SK-N-SH (cell line): ENCODE data around the gene DTNBP1. TPM values are rescaled to one million over a fixed set of nuclear protein-coding genes. Genes with fewer than 3 reads are reported as not detected.

Source experiments
- CTCF ChIA-PET: fragments of 300-600, 350-600 bp; formaldehyde crosslinking; extraction: SDS; loops from one replicate; lab custom pipeline; 2021; lab: Yijun Ruan, JAX
- POLR2A ChIA-PET: fragments of 350-600 bp; sonication (Branson Sonifier 250); formaldehyde crosslinking; extraction: SDS; loops from one replicate; lab custom pipeline; 2020; ENCODE audit warnings: antibody characterized with exemption, inconsistent platforms; lab: Yijun Ruan, JAX
- DNase-seq: peaks from one replicate; pipeline ENCODE4 v3.0.0; 2012
- H2AFZ ChIP-seq: fragments of 200-600 bp; sonication (generic); 2 replicates; pipeline ENCODE4 v1.8.1; 2016; ENCODE audit warnings: antibody characterized with exemption, mild to moderate bottlenecking, low read depth
- H3F3A ChIP-seq: fragments of 200-600 bp; sonication (generic); replicated peaks from 2 replicates; pipeline ENCODE3; 2016; ENCODE audit warnings: antibody characterized with exemption, mild to moderate bottlenecking; ENCODE audit not compliant: insufficient read depth
- H3K27ac ChIP-seq, 2 experiments: fragments of 200-500 bp in 1 of 2; fragments of 200-600 bp in 1 of 2; sonication (Bioruptor generic) in 1 of 2; sonication (generic), shearing (Covaris generic) in 1 of 2; 2 replicates each; pipeline versions ENCODE4 v1.5.1 to v1.6.1; 2014 to 2016; ENCODE audit warnings: low read depth in 2 of 2, inconsistent platforms in 1 of 2, low read length in 1 of 2, mild to moderate bottlenecking in 1 of 2, mixed read lengths in 1 of 2
- H3K27me3 ChIP-seq: fragments of 200-600 bp; sonication (generic), shearing (Covaris generic); 2 replicates; pipeline ENCODE4 v1.6.1; 2016; ENCODE audit warnings: mixed run types; ENCODE audit not compliant: insufficient read depth
- H3K36me3 ChIP-seq, 2 experiments: fragments of 200-500 bp in 1 of 2; fragments of 200-600 bp in 1 of 2; sonication (Bioruptor generic) in 1 of 2; sonication (generic) in 1 of 2; replicated peaks in 1 of 2; 2 replicates each; pipeline versions ENCODE3 to v1.5.1; 2014 to 2016; ENCODE audit warnings: low read length in 1 of 2, mild to moderate bottlenecking in 1 of 2; ENCODE audit not compliant: insufficient read depth in 2 of 2, control insufficient read depth in 1 of 2
- H3K4me1 ChIP-seq, 2 experiments: fragments of 200-500 bp in 1 of 2; fragments of 200-600 bp in 1 of 2; sonication (Bioruptor generic) in 1 of 2; sonication (generic), shearing (Covaris generic) in 1 of 2; 2 replicates each; pipeline versions ENCODE4 v1.5.1 to v1.6.1; 2014 to 2016; ENCODE audit warnings: low read depth in 1 of 2, low read length in 1 of 2, mixed run types in 1 of 2; ENCODE audit not compliant: insufficient read depth in 2 of 2, control insufficient read depth in 1 of 2
- H3K4me2 ChIP-seq: fragments of 200-600 bp; sonication (generic), shearing (Covaris generic); 2 replicates; pipeline ENCODE4 v1.6.1; 2017; ENCODE audit warnings: mixed run types
- H3K4me3 ChIP-seq, 2 experiments: fragments of 200-500 bp in 1 of 2; fragments of 200-600 bp in 1 of 2; sonication (Bioruptor generic) in 1 of 2; sonication (generic), shearing (Covaris generic) in 1 of 2; 2 replicates each; pipeline versions ENCODE4 v1.5.1 to v1.8.1; 2014 to 2016; ENCODE audit warnings: low read depth in 2 of 2, inconsistent platforms in 1 of 2, low read length in 1 of 2, mild to moderate bottlenecking in 1 of 2, mixed read lengths in 1 of 2, moderate library complexity in 1 of 2
- H3K79me2 ChIP-seq: fragments of 200-600 bp; sonication (generic); 2 replicates; pipeline ENCODE4 v1.8.1; 2017; ENCODE audit warnings: mild to moderate bottlenecking; ENCODE audit not compliant: insufficient read depth
- H3K9ac ChIP-seq: fragments of 200-600 bp; sonication (generic); 2 replicates; pipeline ENCODE4 v1.6.1; 2017; ENCODE audit warnings: mixed run types
- H3K9me2 ChIP-seq: fragments of 200-600 bp; sonication (generic); 2 replicates; pipeline ENCODE4 v1.6.1; 2017; ENCODE audit warnings: mixed run types
- H3K9me3 ChIP-seq: fragments of 200-600 bp; sonication (generic); 2 replicates; pipeline ENCODE4 v1.6.1; 2017; ENCODE audit warnings: mixed run types, mild to moderate bottlenecking, moderate library complexity
- H4K20me1 ChIP-seq: fragments of 200-600 bp; sonication (generic); 2 replicates; pipeline ENCODE4 v1.6.1; 2017; ENCODE audit warnings: mild to moderate bottlenecking, mixed run types; ENCODE audit not compliant: insufficient read depth
- CHD2 ChIP-seq: fragments of 150-350 bp; IDR thresholded peaks from 2 replicates; pipeline ENCODE4 v1.6.1; 2018; ENCODE audit warnings: low read length; ENCODE audit not compliant: partially characterized antibody
- EZH2phosphoT487 ChIP-seq: fragments of 200-600 bp; sonication (generic); IDR thresholded peaks from 2 replicates; pipeline ENCODE4 v1.6.1; 2017; ENCODE audit warnings: low read depth, mixed run types, mild to moderate bottlenecking, antibody characterized with exemption, moderate library complexity, borderline replicate concordance
- FOSL2 ChIP-seq: IDR thresholded peaks from 2 replicates; pipeline ENCODE4 v1.4.0; 2012; ENCODE audit warnings: low read depth, mild to moderate bottlenecking, moderate library complexity, borderline replicate concordance
- FOXJ3 ChIP-seq: sonication (generic); formaldehyde crosslinking; IDR thresholded peaks from 2 replicates; pipeline ENCODE4 v1.5.1; 2020; ENCODE audit warnings: mild to moderate bottlenecking, missing genetic modification reagents
- MAX ChIP-seq: IDR thresholded peaks from 2 replicates; pipeline ENCODE4 v1.4.0; 2012; ENCODE audit warnings: low read depth
- NRF1 ChIP-seq: IDR thresholded peaks from 2 replicates; pipeline ENCODE4 v1.6.1; 2012; ENCODE audit warnings: low read depth, mild to moderate bottlenecking, low read length
- REST ChIP-seq: IDR thresholded peaks from 2 replicates; pipeline ENCODE4 v1.6.1; 2012; ENCODE audit warnings: mild to moderate bottlenecking, low read depth, low read length, moderate library complexity
- RFX5 ChIP-seq: IDR thresholded peaks from 2 replicates; pipeline ENCODE4 v1.6.1; 2012; ENCODE audit warnings: mild to moderate bottlenecking, improper control_type of control experiment, low read length
- USF1 ChIP-seq: IDR thresholded peaks from 2 replicates; pipeline ENCODE4 v1.4.0; 2012; ENCODE audit warnings: low read depth, borderline replicate concordance
- YY1 ChIP-seq: IDR thresholded peaks from 2 replicates; pipeline ENCODE4 v1.4.0; 2012; ENCODE audit warnings: low read depth, mild to moderate bottlenecking
- WGBS: methylation state at CpG from one replicate; pipeline ENCODE4 v1.1.6; 2017; ENCODE audit warnings: low lambda C conversion rate; 5-methylcytosine and 5-hydroxymethylcytosine counted together
- polyA plus RNA-seq, 3 experiments: library from polyadenylated mRNA; depleted of rRNA; stranded (reverse); fragments of >200 nt; gene quantifications; 2 replicates each; pipeline ENCODE4 v1.2.3, GENCODE V29; 2012
- TF ChIP-seq, protein P1 (sequence below): fragments of 200-600 bp; sonication (generic); IDR thresholded peaks from 2 replicates; pipeline ENCODE4 v1.6.1; 2017; ENCODE audit warnings: antibody characterized with exemption, mild to moderate bottlenecking, moderate library complexity
- TF ChIP-seq, protein P2 (sequence below): IDR thresholded peaks from 2 replicates; pipeline ENCODE4 v1.4.0; 2012; ENCODE audit warnings: low read depth, borderline replicate concordance
- TF ChIP-seq, protein P3 (sequence below): IDR thresholded peaks from 2 replicates; pipeline ENCODE4; 2012

Gene DTNBP1
- polyA plus RNA-seq, 1 of the 3 experiments (the other 2 are of a cell fraction), result 19.7 TPM

GRCh38 chr6:15661853-15662325 is 939 bp downstream of the DTNBP1 start:
- POLR2A ChIA-PET, result no interaction called here
- no peak for TF ChIP-seq RFX5
- TF ChIP-seq, protein P1, sequence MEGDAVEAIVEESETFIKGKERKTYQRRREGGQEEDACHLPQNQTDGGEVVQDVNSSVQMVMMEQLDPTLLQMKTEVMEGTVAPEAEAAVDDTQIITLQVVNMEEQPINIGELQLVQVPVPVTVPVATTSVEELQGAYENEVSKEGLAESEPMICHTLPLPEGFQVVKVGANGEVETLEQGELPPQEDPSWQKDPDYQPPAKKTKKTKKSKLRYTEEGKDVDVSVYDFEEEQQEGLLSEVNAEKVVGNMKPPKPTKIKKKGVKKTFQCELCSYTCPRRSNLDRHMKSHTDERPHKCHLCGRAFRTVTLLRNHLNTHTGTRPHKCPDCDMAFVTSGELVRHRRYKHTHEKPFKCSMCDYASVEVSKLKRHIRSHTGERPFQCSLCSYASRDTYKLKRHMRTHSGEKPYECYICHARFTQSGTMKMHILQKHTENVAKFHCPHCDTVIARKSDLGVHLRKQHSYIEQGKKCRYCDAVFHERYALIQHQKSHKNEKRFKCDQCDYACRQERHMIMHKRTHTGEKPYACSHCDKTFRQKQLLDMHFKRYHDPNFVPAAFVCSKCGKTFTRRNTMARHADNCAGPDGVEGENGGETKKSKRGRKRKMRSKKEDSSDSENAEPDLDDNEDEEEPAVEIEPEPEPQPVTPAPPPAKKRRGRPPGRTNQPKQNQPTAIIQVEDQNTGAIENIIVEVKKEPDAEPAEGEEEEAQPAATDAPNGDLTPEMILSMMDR, result no peak
- TF ChIP-seq REST, result no peak
- TF ChIP-seq CHD2, result no peak
- TF ChIP-seq, protein P2, sequence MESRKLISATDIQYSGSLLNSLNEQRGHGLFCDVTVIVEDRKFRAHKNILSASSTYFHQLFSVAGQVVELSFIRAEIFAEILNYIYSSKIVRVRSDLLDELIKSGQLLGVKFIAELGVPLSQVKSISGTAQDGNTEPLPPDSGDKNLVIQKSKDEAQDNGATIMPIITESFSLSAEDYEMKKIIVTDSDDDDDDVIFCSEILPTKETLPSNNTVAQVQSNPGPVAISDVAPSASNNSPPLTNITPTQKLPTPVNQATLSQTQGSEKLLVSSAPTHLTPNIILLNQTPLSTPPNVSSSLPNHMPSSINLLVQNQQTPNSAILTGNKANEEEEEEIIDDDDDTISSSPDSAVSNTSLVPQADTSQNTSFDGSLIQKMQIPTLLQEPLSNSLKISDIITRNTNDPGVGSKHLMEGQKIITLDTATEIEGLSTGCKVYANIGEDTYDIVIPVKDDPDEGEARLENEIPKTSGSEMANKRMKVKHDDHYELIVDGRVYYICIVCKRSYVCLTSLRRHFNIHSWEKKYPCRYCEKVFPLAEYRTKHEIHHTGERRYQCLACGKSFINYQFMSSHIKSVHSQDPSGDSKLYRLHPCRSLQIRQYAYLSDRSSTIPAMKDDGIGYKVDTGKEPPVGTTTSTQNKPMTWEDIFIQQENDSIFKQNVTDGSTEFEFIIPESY, result no peak
- no peak for TF ChIP-seq NRF1
- no peak for TF ChIP-seq YY1
- no peak for TF ChIP-seq EZH2phosphoT487
- TF ChIP-seq, protein P3, sequence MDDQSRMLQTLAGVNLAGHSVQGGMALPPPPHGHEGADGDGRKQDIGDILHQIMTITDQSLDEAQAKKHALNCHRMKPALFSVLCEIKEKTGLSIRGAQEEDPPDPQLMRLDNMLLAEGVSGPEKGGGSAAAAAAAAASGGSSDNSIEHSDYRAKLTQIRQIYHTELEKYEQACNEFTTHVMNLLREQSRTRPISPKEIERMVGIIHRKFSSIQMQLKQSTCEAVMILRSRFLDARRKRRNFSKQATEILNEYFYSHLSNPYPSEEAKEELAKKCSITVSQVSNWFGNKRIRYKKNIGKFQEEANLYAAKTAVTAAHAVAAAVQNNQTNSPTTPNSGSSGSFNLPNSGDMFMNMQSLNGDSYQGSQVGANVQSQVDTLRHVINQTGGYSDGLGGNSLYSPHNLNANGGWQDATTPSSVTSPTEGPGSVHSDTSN, result no peak
- TF ChIP-seq FOSL2, result no peak
- TF ChIP-seq MAX, result no peak
- no peak for TF ChIP-seq USF1
- TF ChIP-seq FOXJ3 (CRISPR knock-in tag), result no peak
- no peaks in the 10 kb centered on the region for H3K27me3 ChIP-seq
- peak overlapping the region; percentile 63 for H3K9ac ChIP-seq
- no peak overlapping the region; a peak in 1 of 4 replicates for H3K27ac ChIP-seq
- H3K9me2 ChIP-seq, result no peaks in the 10 kb centered on the region
- H4K20me1 ChIP-seq, result no peaks in the 10 kb centered on the region
- H3K4me2 ChIP-seq, result peak overlapping the region; percentile 95
- peaks cover 14% of the 10 kb centered on the region for H3K79me2 ChIP-seq
- peaks cover 3 to 6% of the 10 kb centered on the region in 2 experiments for H3K36me3 ChIP-seq
- H3F3A ChIP-seq, result no peaks in the 10 kb centered on the region
- H3K9me3 ChIP-seq, result no peaks in the 10 kb centered on the region
- WGBS, result 39% methylated on average over 9 of the region's 26 CpGs
- DNase-seq, result no peak
- CTCF ChIA-PET, result interaction anchor here (0.6 to 1.0 kb wide), 2 partner anchors 180 to 467 kb away, joined by 3 read pairs; partner anchors contain the start of gene MYLIP
- peak overlapping the region; percentile 81; the same call in 1 of the 2 replicates for H2AFZ ChIP-seq
- peak overlapping the region; percentile 79 to 86 for H3K4me3 ChIP-seq
- H3K4me1 ChIP-seq, result peaks cover 0 to 10% of the 10 kb centered on the region in 2 experiments; a peak in 1 of 4 replicates
